ENCODE data around the gene IRAG1.

IRAG1 gene

GRCh38 chr11:10693509-10694081 is at the start of gene IRAG1:
Gene IRAG1 (minus strand): TSS chr11:10693755. CDS start chr11:10693602, 153 bp downstream.
- no peak for DNase-seq

GRCh38 chr11:10742460-10743208 is 49.1 kb upstream of the IRAG1 start:
- no peak for DNase-seq

GRCh38 chr11:10735481-10736475 is 42.2 kb upstream of the IRAG1 start:
- DNase-seq, result peak; percentile 17

GRCh38 chr11:10731064-10731680 is 37.6 kb upstream of the IRAG1 start:
- DNase-seq, result no peak

GRCh38 chr11:10730151-10730550 is 36.6 kb upstream of the IRAG1 start:
- DNase-seq, result no peak

GRCh38 chr11:10728789-10729472 is 35.4 kb upstream of the IRAG1 start:
- DNase-seq, result no peak

GRCh38 chr11:10728154-10728553 is 34.6 kb upstream of the IRAG1 start:
- DNase-seq, result no peak

- DNase-seq, result no peak
Observed at GRCh38 chr11:10727146-10727851, 33.7 kb upstream of the IRAG1 start.

- no peak for DNase-seq
Observed at GRCh38 chr11:10725907-10726253, 32.3 kb upstream of the IRAG1 start.

GRCh38 chr11:10725114-10725906 is 31.8 kb upstream of the IRAG1 start:
- no peak for DNase-seq

GRCh38 chr11:10722307-10722706 is 28.8 kb upstream of the IRAG1 start:
- DNase-seq, result no peak

GRCh38 chr11:10720881-10721376 is 27.4 kb upstream of the IRAG1 start:
- no peak for DNase-seq

GRCh38 chr11:10719616-10720015 is 26.1 kb upstream of the IRAG1 start:
- DNase-seq, result no peak

- no peak for DNase-seq
Observed at GRCh38 chr11:10716543-10717259, 23.1 kb upstream of the IRAG1 start.

- no peak for DNase-seq
Observed at GRCh38 chr11:10716122-10716521, 22.6 kb upstream of the IRAG1 start.

- no peak for DNase-seq
Observed at GRCh38 chr11:10715571-10715970, 22.0 kb upstream of the IRAG1 start.

- DNase-seq, result no peak
Observed at GRCh38 chr11:10709299-10710086, 15.9 kb upstream of the IRAG1 start.

GRCh38 chr11:10708131-10708530 is 14.6 kb upstream of the IRAG1 start:
- DNase-seq, result no peak

- no peak for DNase-seq
Observed at GRCh38 chr11:10701982-10702381, 8.4 kb upstream of the IRAG1 start.

Data from NCI-H1436 treated with DMSO at 0.1 percent for 48 hours (cell line).